Calu3 (cell line): ENCODE data around the gene OR4C3. TPM values are rescaled to one million over a fixed set of nuclear protein-coding genes. Genes with fewer than 3 reads are reported as not detected.
A peak's percentile ranks its signal among the peaks of the same experiment; 100 is the strongest.
"Not testable (repeated sequence)": the region's sequence is repeated elsewhere in the genome, so short reads cannot be mapped to it uniquely, and the experiment has no call there.

Experiments used
- Bru-seq: library from RNA; stranded (reverse); fragments of 400-500 nt; gene quantifications from one replicate; lab custom pipeline; 2021; lab: Mats Ljungman, UMichigan
- BruChase-seq, 2 experiments: library from RNA; stranded (reverse); fragments of 400-500 nt; gene quantifications; one replicate each; lab custom pipeline; 2021; lab: Mats Ljungman, UMichigan
- BruUV-seq: library from RNA; stranded (reverse); fragments of 400-500 nt; replicated peaks from 2 replicates; lab custom pipeline; 2021; lab: Mats Ljungman, UMichigan
- CTCF ChIA-PET: fragments of 300-600 bp; sonication (Branson Sonifier 250); formaldehyde crosslinking; loops from one replicate; lab custom pipeline; 2022; ENCODE audit warnings: antibody characterized with exemption; lab: Charles Lee
- DNase-seq: peaks from one replicate; pipeline ENCODE4 v3.0.0; 2022
- H3K27ac Mint-ChIP-seq: one replicate; pipeline ENCODE4 v1.8.0; 2022; ENCODE audit warnings: mixed read lengths; ENCODE audit not compliant: unreplicated experiment
- H3K27me3 Mint-ChIP-seq: one replicate; pipeline ENCODE4 v1.8.0; 2022; ENCODE audit warnings: mixed read lengths; ENCODE audit not compliant: unreplicated experiment
- H3K36me3 Mint-ChIP-seq: one replicate; pipeline ENCODE4 v1.8.0; 2022; ENCODE audit warnings: mild to moderate bottlenecking, moderate library complexity, mixed read lengths; ENCODE audit not compliant: insufficient read depth, unreplicated experiment
- H3K4me1 Mint-ChIP-seq: one replicate; pipeline ENCODE4 v1.8.0; 2022; ENCODE audit warnings: mild to moderate bottlenecking, low read depth, mixed read lengths; ENCODE audit not compliant: unreplicated experiment
- H3K4me3 Mint-ChIP-seq: one replicate; pipeline ENCODE4 v1.8.0; 2022; ENCODE audit warnings: mild to moderate bottlenecking, low read depth, moderate library complexity, mixed read lengths; ENCODE audit not compliant: unreplicated experiment
- H3K9me3 Mint-ChIP-seq: one replicate; pipeline ENCODE4 v1.8.0; 2022; ENCODE audit warnings: low read depth, mixed read lengths; ENCODE audit not compliant: unreplicated experiment
- CTCF ChIP-seq: fragments of 200-600 bp; IDR thresholded peaks from one replicate; pipeline ENCODE4 v1.8.0; 2022; ENCODE audit warnings: antibody characterized with exemption; ENCODE audit not compliant: unreplicated experiment
- intact Hi-C: fragments of 100-400 bp; cut with micrococcal nuclease; formaldehyde crosslinking; loops from one replicate; pipeline ENCODE4 v1.10.0; 2022; ENCODE audit not compliant: unreplicated experiment
- long read RNA-seq: library from polyadenylated mRNA; stranded (forward); transcript quantifications from one replicate; pipeline ENCODE4 v2.0.0, GENCODE V29; 2022
- total RNA-seq: library from RNA; stranded (reverse); gene quantifications from 2 replicates; pipeline ENCODE4 v1.2.3, GENCODE V29; 2022

OR4C3 gene
- total RNA-seq = not detected in 2 replicates
- not detected for Bru-seq, nascent RNA
- BruChase-seq, experiment 1, labeled RNA remaining after a 6-hour chase = percentile 2 among the genes with signal in this experiment
- BruChase-seq, experiment 2, labeled RNA remaining after a 2-hour chase = percentile 13 among the genes with signal in this experiment
- long read RNA-seq = 0 reads

GRCh38 chr11:48324620-48325019 is at the start of gene OR4C3:
OR4C3 (plus strand) TSS chr11:48324920; CDS start chr11:48325022, 102 bp downstream.
- not testable (repeated sequence) for H3K9me3 Mint-ChIP-seq, H3K4me3 Mint-ChIP-seq

GRCh38 chr11:48305923-48306322 is 18.8 kb upstream of the OR4C3 start, which contains the start of gene OR4S1:
OR4S1 (plus strand) TSS chr11:48306223; CDS start chr11:48306223, 0 bp downstream.
- no peaks in the 10 kb centered on the region for H3K4me1 Mint-ChIP-seq
- no peak for TF ChIP-seq CTCF
- DNase-seq = no peak
- H3K27ac Mint-ChIP-seq = no peak within 1 kb of the TSS
- CTCF ChIA-PET = no interaction called here
- no peaks in the 10 kb centered on the region for H3K36me3 Mint-ChIP-seq
- H3K27me3 Mint-ChIP-seq = peaks cover 2% of the 10 kb centered on the region
- BruUV-seq = no TSS peak
- no peaks in the 10 kb centered on the region for H3K9me3 Mint-ChIP-seq
- no peak within 1 kb of the TSS for H3K4me3 Mint-ChIP-seq
- intact Hi-C loops = loop anchor here (5.0 to 10.0 kb wide), 2 partner anchors 134 to 1219 kb away; no protein-coding TSS in a partner anchor

More at GRCh38 chr11:48324620-48325019, at the start of gene OR4C3:
- BruUV-seq, H3K27ac Mint-ChIP-seq, DNase-seq, H3K36me3 Mint-ChIP-seq, H3K4me1 Mint-ChIP-seq, intact Hi-C loops, CTCF ChIA-PET: not testable (repeated sequence)
- peaks cover 14% of the 10 kb centered on the region for H3K27me3 Mint-ChIP-seq

GRCh38 chr11:48307760-48308386 is 16.8 kb upstream of the OR4C3 start:
- Mint-ChIP-seq H3K9me3 (no peaks in the 10 kb centered on the region), H3K27ac (no peak overlapping the region), H3K4me1 (no peaks in the 10 kb centered on the region), H3K4me3 (no peak overlapping the region), H3K36me3 (no peaks in the 10 kb centered on the region), H3K27me3 (no peaks in the 10 kb centered on the region)
- no TSS peak for BruUV-seq
- peak; percentile 76 for TF ChIP-seq CTCF
- peak; percentile 73 for DNase-seq
- CTCF ChIA-PET = no interaction called here
- intact Hi-C loops = loop anchor here (1.0 to 10.0 kb wide), 3 partner anchors 136 to 1217 kb away; no protein-coding TSS in a partner anchor

GRCh38 chr11:48313590-48313989 is 11.1 kb upstream of the OR4C3 start:
- H3K27ac Mint-ChIP-seq, BruUV-seq, DNase-seq, CTCF ChIA-PET, H3K9me3 Mint-ChIP-seq, H3K4me3 Mint-ChIP-seq, intact Hi-C loops, H3K4me1 Mint-ChIP-seq, H3K36me3 Mint-ChIP-seq: not testable (repeated sequence)
- peaks cover 12% of the 10 kb centered on the region for H3K27me3 Mint-ChIP-seq

GRCh38 chr11:48319813-48320212 is 4.9 kb upstream of the OR4C3 start:
- CTCF ChIA-PET, H3K9me3 Mint-ChIP-seq, H3K4me3 Mint-ChIP-seq, DNase-seq, H3K36me3 Mint-ChIP-seq, H3K27ac Mint-ChIP-seq, H3K4me1 Mint-ChIP-seq, intact Hi-C loops, BruUV-seq: not testable (repeated sequence)
- peaks cover 26% of the 10 kb centered on the region for H3K27me3 Mint-ChIP-seq
